Caco-2 (cell line): ENCODE results near the gene SUGT1. TPM values are rescaled to one million over a fixed set of nuclear protein-coding genes. Genes with fewer than 3 reads are reported as not detected.

ENCODE experiments used
- BruUV-seq: library from RNA; stranded (reverse); fragments of 400-500 nt; replicated peaks from 2 replicates; lab custom pipeline; 2021; lab: Mats Ljungman, UMichigan
- CTCF ChIA-PET: fragments of 300-600 bp; sonication (Branson Sonifier 250); formaldehyde crosslinking; loops from one replicate; lab custom pipeline; 2022; ENCODE audit warnings: antibody characterized with exemption; lab: Charles Lee
- POLR2A ChIA-PET: fragments of 300-600 bp; sonication (Branson Sonifier 250); formaldehyde crosslinking; loops from one replicate; lab custom pipeline; 2022; ENCODE audit warnings: antibody characterized with exemption; lab: Charles Lee
- DNase-seq, 2 experiments: peaks; one replicate each; pipeline versions ENCODE4 v3.0.0 to v3.0.0-alpha.2; 2020 to 2022
- H3K27me3 ChIP-seq: replicated peaks from 2 replicates; pipeline ENCODE4 v1.6.0; 2011; ENCODE audit warnings: low read length; ENCODE audit not compliant: control insufficient read depth, insufficient read depth
- H3K36me3 ChIP-seq: 2 replicates; pipeline ENCODE4 v1.5.1; 2011; ENCODE audit warnings: low read length; ENCODE audit not compliant: control insufficient read depth, insufficient read depth
- H3K4me1 ChIP-seq: fragments of 250-450 bp; sonication (Bioruptor Pico); 2 replicates; pipeline ENCODE4 v1.5.1; 2020; ENCODE audit warnings: mild to moderate bottlenecking
- H3K4me3 ChIP-seq: 2 replicates; pipeline ENCODE4 v1.5.1; 2011; ENCODE audit warnings: low read depth, mild to moderate bottlenecking, control low read depth, low read length
- H3K9me3 ChIP-seq: fragments of 250-450 bp; sonication (Bioruptor Pico); 2 replicates; pipeline ENCODE4 v1.5.1; 2020; ENCODE audit warnings: mild to moderate bottlenecking, moderate library complexity
- H3K27ac Mint-ChIP-seq: one replicate; pipeline ENCODE4 v1.8.0; 2022; ENCODE audit warnings: mixed read lengths; ENCODE audit not compliant: unreplicated experiment
- H3K27me3 Mint-ChIP-seq: one replicate; pipeline ENCODE4 v1.8.0; 2022; ENCODE audit warnings: mixed read lengths; ENCODE audit not compliant: insufficient read depth, unreplicated experiment
- H3K36me3 Mint-ChIP-seq: one replicate; pipeline ENCODE4 v1.8.0; 2022; ENCODE audit warnings: mild to moderate bottlenecking, mixed read lengths; ENCODE audit not compliant: insufficient read depth, unreplicated experiment
- H3K4me1 Mint-ChIP-seq: one replicate; pipeline ENCODE4 v1.8.0; 2022; ENCODE audit warnings: low read depth, mixed read lengths; ENCODE audit not compliant: unreplicated experiment
- H3K4me3 Mint-ChIP-seq: one replicate; pipeline ENCODE4 v1.8.0; 2022; ENCODE audit warnings: mild to moderate bottlenecking, moderate library complexity, mixed read lengths; ENCODE audit not compliant: unreplicated experiment
- H3K9me3 Mint-ChIP-seq: one replicate; pipeline ENCODE4 v1.8.0; 2022; ENCODE audit warnings: mixed read lengths; ENCODE audit not compliant: unreplicated experiment
- CTCF ChIP-seq, 2 experiments: fragments of 200-600 bp in 1 of 2; IDR thresholded peaks; 1 replicate in 1 of 2; 2 replicates in 1 of 2; pipeline versions ENCODE4 v1.5.1 to v1.8.0; 2011 to 2022; ENCODE audit warnings: antibody characterized with exemption in 1 of 2, control low read depth in 1 of 2, inconsistent platforms in 1 of 2, low read depth in 1 of 2, low read length in 1 of 2, mild to moderate bottlenecking in 1 of 2, moderate library complexity in 1 of 2; ENCODE audit not compliant: insufficient read depth in 1 of 2, severe bottlenecking in 1 of 2, unreplicated experiment in 1 of 2
- intact Hi-C: fragments of 100-400 bp; cut with micrococcal nuclease; formaldehyde crosslinking; loops from one replicate; pipeline ENCODE4 v1.10.0; 2022; ENCODE audit not compliant: unreplicated experiment
- total RNA-seq: library from RNA; stranded (reverse); gene quantifications from 2 replicates; pipeline ENCODE4 v1.2.3, GENCODE V29; 2022

The SUGT1 gene
- total RNA-seq, 1 experiment from 2014 or later, result 73.6 TPM

- CTCF ChIA-PET, result interaction anchor here (0.6 to 2.9 kb wide), 9 partner anchors 12 to 315 kb away, joined by 4 to 13 read pairs (median 6); partner anchors contain the start of gene VPS36
- no peak for TF ChIP-seq CTCF (IDR thresholded peaks at IDR 0.05; ENCODE audit: insufficient read depth in 1 of 2, low read depth in 1 of 2, low read length in 1 of 2, severe bottlenecking in 1 of 2, unreplicated experiment in 1 of 2)
- Mint-ChIP-seq H3K27me3 (no peaks in the 10 kb centered on the region), H3K4me1 (no peaks in the 10 kb centered on the region), H3K4me3 (no peak overlapping the region), H3K36me3 (peaks cover 6% of the 10 kb centered on the region), H3K27ac (no peak overlapping the region), H3K9me3 (no peaks in the 10 kb centered on the region)
- no peaks in the 10 kb centered on the region for H3K27me3 ChIP-seq
- H3K4me1 ChIP-seq, result peaks cover 17% of the 10 kb centered on the region
- POLR2A ChIA-PET, result interaction anchor here (0.6 to 2.5 kb wide), 9 partner anchors 12 to 896 kb away, joined by 3 to 37 read pairs (median 4); no protein-coding TSS in a partner anchor
- no peak for DNase-seq
- BruUV-seq, result TSS peak; percentile 57
- peaks cover 3% of the 10 kb centered on the region; the same call in 1 of the 2 replicates for H3K36me3 ChIP-seq
- no peaks in the 10 kb centered on the region for H3K9me3 ChIP-seq
- intact Hi-C loops, result loop anchor here (1.0 to 5.0 kb wide), 3 partner anchors 36 to 196 kb away; partner anchors contain the start of gene CKAP2
- peak overlapping the region; percentile 53 for H3K4me3 ChIP-seq
Observed at GRCh38 chr13:52652980-52653303, 306 bp downstream of the SUGT1 start.

GRCh38 chr13:52659340-52659739, 6.7 kb downstream of the SUGT1 start:
- CTCF ChIA-PET, result no interaction called here
- H3K27me3 ChIP-seq, result no peaks in the 10 kb centered on the region
- intact Hi-C loops, result no loop called here

GRCh38 chr13:52664272-52664671, 11.6 kb downstream of the SUGT1 start:
- CTCF ChIA-PET, result interaction anchor here (1.6 kb wide), 2 partner anchors 11 to 145 kb away, joined by 9 to 13 read pairs; partner anchors contain the start of gene SUGT1
- peaks cover 66% of the 10 kb centered on the region for H3K36me3 Mint-ChIP-seq
- no peak for TF ChIP-seq CTCF (IDR thresholded peaks at IDR 0.05; ENCODE audit: insufficient read depth in 1 of 2, low read depth in 1 of 2, low read length in 1 of 2, severe bottlenecking in 1 of 2, unreplicated experiment in 1 of 2)
- H3K27ac Mint-ChIP-seq, result no peak overlapping the region
- no peak for DNase-seq
- Histone ChIP-seq H3K4me3 (no peak overlapping the region), H3K9me3 (no peaks in the 10 kb centered on the region), H3K36me3 (no peaks in the 10 kb centered on the region), H3K4me1 (no peaks in the 10 kb centered on the region), H3K27me3 (no peaks in the 10 kb centered on the region)
- no peaks in the 10 kb centered on the region for H3K9me3 Mint-ChIP-seq
- POLR2A ChIA-PET, result no interaction called here
- no peak overlapping the region for H3K4me3 Mint-ChIP-seq
- intact Hi-C loops, result no loop called here
- H3K27me3 Mint-ChIP-seq, result no peaks in the 10 kb centered on the region
- no peaks in the 10 kb centered on the region for H3K4me1 Mint-ChIP-seq
- no TSS peak for BruUV-seq

More at GRCh38 chr13:52659340-52659739, 6.7 kb downstream of the SUGT1 start:
- H3K27me3 Mint-ChIP-seq, result no peaks in the 10 kb centered on the region
- H3K4me3 ChIP-seq, result no peak overlapping the region
- no peaks in the 10 kb centered on the region for H3K4me1 Mint-ChIP-seq
- H3K27ac Mint-ChIP-seq, result no peak overlapping the region
- BruUV-seq, result no TSS peak
- H3K4me1 ChIP-seq, result peaks cover 4% of the 10 kb centered on the region; the same call in 1 of the 2 replicates
- H3K9me3 ChIP-seq, result no peaks in the 10 kb centered on the region
- no peak overlapping the region for H3K4me3 Mint-ChIP-seq
- POLR2A ChIA-PET, result no interaction called here
- no peaks in the 10 kb centered on the region; the same call in 1 of the 2 replicates for H3K36me3 ChIP-seq
- no peaks in the 10 kb centered on the region for H3K9me3 Mint-ChIP-seq
- DNase-seq, result no peak
- no peak for TF ChIP-seq CTCF (IDR thresholded peaks at IDR 0.05; ENCODE audit: insufficient read depth in 1 of 2, low read depth in 1 of 2, low read length in 1 of 2, severe bottlenecking in 1 of 2, unreplicated experiment in 1 of 2)
- H3K36me3 Mint-ChIP-seq, result peaks cover 36% of the 10 kb centered on the region
